ENCODE data around the gene TBC1D22A. TPM values are rescaled to one million over a fixed set of nuclear protein-coding genes. Genes with fewer than 3 reads are reported as not detected.
A peak's percentile ranks its signal among the peaks of the same experiment; 100 is the strongest.

Gene TBC1D22A
- total and polyA plus RNA-seq, 10 of the 15 experiments (the other 5 are each of a cell fraction or from before 2014, with no cell fraction given), result 0.63 to 44.7 (median 27.4) TPM

- 0 out of 4 replicates have a peak, but pooled peaks of 1 of the 2 experiments have one; percentile 6 for TF ChIP-seq BHLHE40 (IDR thresholded peaks at IDR 0.05; ENCODE audit: borderline replicate concordance in 1 of 2, low read depth in 2 of 2, low read length in 1 of 2)
- no peak for TF ChIP-seq SMC3 (IDR thresholded peaks at IDR 0.05; ENCODE audit: borderline replicate concordance, low read length)
- no peak for TF ChIP-seq PAX5 (IDR thresholded peaks at IDR 0.05; ENCODE audit: borderline replicate concordance, low read depth, low read length)
- TF ChIP-seq BACH1 (IDR thresholded peaks at IDR 0.05; ENCODE audit: borderline replicate concordance), result no peak
- no peak for TF ChIP-seq TCF12 (IDR thresholded peaks at IDR 0.05; ENCODE audit: low read depth, low read length)
Observed at GRCh38 chr22:46764140-46764680, 1.8 kb downstream of the TBC1D22A start (continued).

- Histone ChIP-seq H3K4me2 (ENCODE audit: control insufficient read depth, insufficient read depth) (peak overlapping the region; percentile 81), H3K27me3 (replicated peaks in 1 of 2; ENCODE audit: control insufficient read depth in 2 of 2, insufficient read depth in 2 of 2, low read length in 1 of 2) (no peaks in the 10 kb centered on the region), H3K4me1 (ENCODE audit: control insufficient read depth, insufficient read depth, low read length) (peaks cover 32% of the 10 kb centered on the region), H3K4me3 (peak overlapping the region; percentile 97), H2AFZ (ENCODE audit: control insufficient read depth, low read depth, low read length) (no peak overlapping the region), H3K9me3 (replicated peaks; ENCODE audit: control insufficient read depth, insufficient read depth, low read length) (no peaks in the 10 kb centered on the region), H3K9ac (ENCODE audit: control insufficient read depth, insufficient read depth, low read length) (no peak overlapping the region; the same call in 1 of the 2 replicates), H3K27ac (ENCODE audit: control insufficient read depth, insufficient read depth) (peak overlapping the region; percentile 91), H3K79me2 (ENCODE audit: control insufficient read depth, insufficient read depth, low read length) (peaks cover 80% of the 10 kb centered on the region), H3K36me3 (ENCODE audit: control insufficient read depth in 2 of 2, insufficient read depth in 2 of 2, low read length in 1 of 2) (peaks cover 0 to 6% of the 10 kb centered on the region in 2 experiments; a peak in 2 of 4 replicates), H4K20me1 (ENCODE audit: control insufficient read depth, insufficient read depth) (no peaks in the 10 kb centered on the region)
- in situ Hi-C loops (cut with MboI) (loop anchor here (25.0 kb wide), 1 partner anchor 1322 kb away; no protein-coding TSS in a partner anchor), intact Hi-C loops (cut with micrococcal nuclease; ENCODE audit: unreplicated experiment) (no loop called here)
- ChIA-PET RAD21 (ENCODE audit: unreplicated experiment) (interaction anchor here (0.7 to 10.5 kb wide), 6 partner anchors 9 to 201 kb away, joined by 3 to 199 read pairs (median 14); no protein-coding TSS in a partner anchor), CTCF (interaction anchor here (1.3 to 11.8 kb wide), 4 partner anchors 8 to 201 kb away, joined by 5 to 297 read pairs (median 62); no protein-coding TSS in a partner anchor), POLR2A (interaction anchor here (1.3 to 4.3 kb wide), 2 partner anchors 10 to 16 kb away, joined by 3 to 56 read pairs; no protein-coding TSS in a partner anchor), SMC1A (ENCODE audit: uncharacterized antibody, unreplicated experiment) (interaction anchor here (1.0 to 5.8 kb wide), 4 partner anchors 11 to 201 kb away, joined by 3 to 72 read pairs (median 16); no protein-coding TSS in a partner anchor)
- WGBS (ENCODE audit: insufficient coverage, insufficient replicate concordance, low lambda C conversion rate, missing lambda C conversion rate), result 50% methylated on average over 6 of the region's 6 CpGs
- ATAC-seq (no peak), FAIRE-seq (no peak), DNase-seq (ENCODE audit: low read depth, low spot score) (no peak)
- TSS peak; percentile 56 for BruUV-seq (replicated peaks)
- no peak for TF ChIP-seq ZNF217 (IDR thresholded peaks at IDR 0.05)
- TF ChIP-seq POLR2AphosphoS2 (IDR thresholded peaks at IDR 0.05; ENCODE audit: low read depth, low read length), result no peak
- TF ChIP-seq RB1 (IDR thresholded peaks at IDR 0.05; ENCODE audit: borderline replicate concordance), result no peak
- no peak for TF ChIP-seq CHD2 (IDR thresholded peaks at IDR 0.05; ENCODE audit: borderline replicate concordance, low read depth, low read length)
- no peak for TF ChIP-seq E4F1 (IDR thresholded peaks at IDR 0.05; ENCODE audit: borderline replicate concordance, partially characterized antibody)
- TF ChIP-seq CREM (IDR thresholded peaks at IDR 0.05; ENCODE audit: low read depth), result no peak
- no peak for TF ChIP-seq MAX (IDR thresholded peaks at IDR 0.05; ENCODE audit: low read depth, low read length)
- no peak for TF ChIP-seq TBL1XR1 (IDR thresholded peaks at IDR 0.05; ENCODE audit: low read depth, low read length)
- TF ChIP-seq CHD1 (IDR thresholded peaks at IDR 0.05; ENCODE audit: low read depth, low read length), result no peak
- no peak for TF ChIP-seq BCL11A (IDR thresholded peaks at IDR 0.05; ENCODE audit: low read depth, low read length)
- TF ChIP-seq MEF2B (IDR thresholded peaks at IDR 0.05; ENCODE audit: partially characterized antibody, poor library complexity, severe bottlenecking), result no peak
Observed at GRCh38 chr22:46764779-46765485, 2.5 kb downstream of the TBC1D22A start.

Data from GM12878 (cell line).